AG04450 (cell line): ENCODE data around the gene FEV. TPM values are rescaled to one million over a fixed set of nuclear protein-coding genes. Genes with fewer than 3 reads are reported as not detected.

Source experiments
- CTCF ChIA-PET: fragments of 300-600, 350-600 bp; formaldehyde crosslinking; extraction: SDS; loops from one replicate; lab custom pipeline; 2022; ENCODE audit warnings: antibody characterized with exemption, inconsistent platforms; lab: Charles Lee
- POLR2A ChIA-PET: fragments of 350-600 bp; formaldehyde crosslinking; extraction: SDS; loops from one replicate; lab custom pipeline; 2021; ENCODE audit warnings: antibody characterized with exemption, inconsistent platforms; lab: Yijun Ruan, JAX
- DNase-seq: peaks from one replicate; pipeline ENCODE4 v3.0.0-alpha.2; 2011; ENCODE audit warnings: low read depth, low spot score
- H3K27ac ChIP-seq: one replicate; pipeline ENCODE4 v1.5.1; 2012; ENCODE audit warnings: low read depth, low read length, control low read depth
- H3K27me3 ChIP-seq: one replicate; pipeline ENCODE4 v1.6.0; 2012; ENCODE audit warnings: low read length; ENCODE audit not compliant: control insufficient read depth, insufficient read depth
- H3K4me3 ChIP-seq: 2 replicates; pipeline ENCODE4 v1.5.1; 2011; ENCODE audit warnings: mild to moderate bottlenecking, low read depth, low read length, control low read depth
- H3K9me3 ChIP-seq: 2 replicates; pipeline ENCODE4 v1.5.1; 2012; ENCODE audit warnings: low read length; ENCODE audit not compliant: control insufficient read depth, insufficient read depth
- CTCF ChIP-seq: IDR thresholded peaks from 2 replicates; pipeline ENCODE4 v1.5.1; 2011; ENCODE audit warnings: low read depth, low read length, control low read depth, inconsistent platforms
- polyA plus RNA-seq: library from polyadenylated mRNA; depleted of rRNA; stranded (reverse); fragments of >200 nt; gene quantifications from 2 replicates; pipeline ENCODE4 v1.2.3, GENCODE V29; 2011

FEV gene
- polyA plus RNA-seq, 1 experiment, result not detected

- POLR2A ChIA-PET, result no interaction called here
- no peak for DNase-seq
Measured at GRCh38 chr2:218984239-218985020, 554 bp downstream of the FEV start.

DNA sequence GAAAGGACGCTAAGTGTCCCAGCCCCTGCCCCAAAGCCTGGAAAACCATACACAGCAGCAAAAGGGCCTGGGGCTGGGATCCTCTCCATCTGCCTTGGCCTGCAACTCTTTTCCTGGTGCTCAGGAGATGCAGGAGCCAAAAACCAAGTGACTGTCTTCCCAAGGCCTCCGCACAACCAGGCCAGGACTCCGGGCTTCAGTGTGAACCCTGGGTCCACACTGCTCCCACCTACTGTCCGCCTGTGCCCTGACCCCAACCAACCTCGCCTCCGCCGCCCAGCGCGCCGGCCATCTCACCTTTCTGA is 1.1 kb downstream of the FEV start:
- DNase-seq, result no peak
- Histone ChIP-seq H3K27me3 (peaks cover 78% of the 10 kb centered on the region), H3K4me3 (no peak overlapping the region), H3K9me3 (peaks cover 5% of the 10 kb centered on the region; the same call in 1 of the 2 replicates), H3K27ac (no peak overlapping the region)
- TF ChIP-seq CTCF, result no peak
- ChIA-PET CTCF (interaction anchor here (0.9 to 1.0 kb wide), 2 partner anchors 9 to 11 kb away, joined by 3 read pairs; no protein-coding TSS in a partner anchor), POLR2A (no interaction called here)

More at GRCh38 chr2:218984239-218985020, 554 bp downstream of the FEV start:
- H3K9me3 ChIP-seq, result peaks cover 5% of the 10 kb centered on the region; the same call in 1 of the 2 replicates
- peaks cover 79% of the 10 kb centered on the region for H3K27me3 ChIP-seq
- CTCF ChIA-PET, result interaction anchor here (0.9 to 1.0 kb wide), 2 partner anchors 10 to 11 kb away, joined by 3 read pairs; no protein-coding TSS in a partner anchor
- no peak for TF ChIP-seq CTCF
- no peak overlapping the region for H3K27ac ChIP-seq
- no peak overlapping the region for H3K4me3 ChIP-seq

- DNase-seq, result no peak
- TF ChIP-seq CTCF, result no peak
- H3K4me3 ChIP-seq, result no peak overlapping the region
- H3K9me3 ChIP-seq, result peaks cover 5% of the 10 kb centered on the region; the same call in 1 of the 2 replicates
- H3K27ac ChIP-seq, result no peak overlapping the region
- CTCF ChIA-PET, result interaction anchor here (0.9 kb wide), 1 partner anchor 9 kb away, joined by 3 read pairs; no protein-coding TSS in a partner anchor
- POLR2A ChIA-PET, result no interaction called here
- peaks cover 76% of the 10 kb centered on the region for H3K27me3 ChIP-seq
Measured at GRCh38 chr2:218983263-218983933, 1.6 kb downstream of the FEV start.

DNA sequence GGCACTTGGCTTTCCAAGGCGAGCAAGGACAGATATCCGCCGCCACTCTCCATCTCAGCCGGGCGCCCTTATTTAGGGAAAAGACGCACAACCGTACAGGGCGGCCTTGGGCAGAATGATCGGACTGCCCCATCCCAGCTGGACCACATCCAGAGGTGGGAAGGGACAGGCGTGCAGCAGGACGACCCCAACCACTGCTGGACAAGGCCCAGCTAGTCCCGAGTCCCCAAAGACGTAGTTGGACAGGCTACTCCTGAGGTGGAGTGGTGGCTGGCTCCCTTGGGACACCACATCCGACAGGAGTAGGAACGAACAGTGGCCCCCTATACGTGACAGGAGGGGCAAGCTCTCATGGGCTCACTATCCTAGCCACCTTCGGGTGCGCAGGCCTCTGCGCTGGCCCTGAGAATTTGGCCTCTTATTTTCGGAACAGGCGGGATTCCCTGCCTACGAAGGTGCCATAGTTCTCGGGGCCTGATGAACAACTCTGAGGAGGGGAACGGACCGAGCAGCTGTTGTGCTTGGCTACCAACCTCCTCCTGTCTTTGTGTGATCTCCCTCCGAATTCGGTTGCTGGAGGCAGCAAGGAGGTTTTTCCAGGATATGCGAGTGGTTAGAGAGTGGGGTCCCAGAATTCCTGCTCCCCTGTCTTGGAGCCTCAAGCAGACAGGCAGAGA is 2.3 kb downstream of the FEV start:
- no peak for TF ChIP-seq CTCF
- CTCF ChIA-PET, result interaction anchor here (0.9 to 1.8 kb wide), 3 partner anchors 11 to 42 kb away, joined by 4 to 10 read pairs (median 4); no protein-coding TSS in a partner anchor
- Histone ChIP-seq H3K4me3 (no peak overlapping the region), H3K27me3 (peaks cover 72% of the 10 kb centered on the region), H3K27ac (no peak overlapping the region), H3K9me3 (peaks cover 5% of the 10 kb centered on the region; the same call in 1 of the 2 replicates)
- DNase-seq, result no peak
- POLR2A ChIA-PET, result no interaction called here
